GM08714 (cell line): ENCODE results near the gene BAHCC1.
A peak's percentile ranks its signal among the peaks of the same experiment; 100 is the strongest.

ENCODE experiments used
- H3K4me3 ChIP-seq: fragments of 200-500 bp; sonication (Bioruptor generic); 2 replicates; pipeline ENCODE4 v1.5.1; 2014; ENCODE audit warnings: mild to moderate bottlenecking, low read length, inconsistent platforms
- ZNF274 ChIP-seq: IDR thresholded peaks from 2 replicates; pipeline ENCODE4 v1.6.1; 2012; ENCODE audit warnings: mild to moderate bottlenecking, low read depth, low read length

BAHCC1 gene

DNA sequence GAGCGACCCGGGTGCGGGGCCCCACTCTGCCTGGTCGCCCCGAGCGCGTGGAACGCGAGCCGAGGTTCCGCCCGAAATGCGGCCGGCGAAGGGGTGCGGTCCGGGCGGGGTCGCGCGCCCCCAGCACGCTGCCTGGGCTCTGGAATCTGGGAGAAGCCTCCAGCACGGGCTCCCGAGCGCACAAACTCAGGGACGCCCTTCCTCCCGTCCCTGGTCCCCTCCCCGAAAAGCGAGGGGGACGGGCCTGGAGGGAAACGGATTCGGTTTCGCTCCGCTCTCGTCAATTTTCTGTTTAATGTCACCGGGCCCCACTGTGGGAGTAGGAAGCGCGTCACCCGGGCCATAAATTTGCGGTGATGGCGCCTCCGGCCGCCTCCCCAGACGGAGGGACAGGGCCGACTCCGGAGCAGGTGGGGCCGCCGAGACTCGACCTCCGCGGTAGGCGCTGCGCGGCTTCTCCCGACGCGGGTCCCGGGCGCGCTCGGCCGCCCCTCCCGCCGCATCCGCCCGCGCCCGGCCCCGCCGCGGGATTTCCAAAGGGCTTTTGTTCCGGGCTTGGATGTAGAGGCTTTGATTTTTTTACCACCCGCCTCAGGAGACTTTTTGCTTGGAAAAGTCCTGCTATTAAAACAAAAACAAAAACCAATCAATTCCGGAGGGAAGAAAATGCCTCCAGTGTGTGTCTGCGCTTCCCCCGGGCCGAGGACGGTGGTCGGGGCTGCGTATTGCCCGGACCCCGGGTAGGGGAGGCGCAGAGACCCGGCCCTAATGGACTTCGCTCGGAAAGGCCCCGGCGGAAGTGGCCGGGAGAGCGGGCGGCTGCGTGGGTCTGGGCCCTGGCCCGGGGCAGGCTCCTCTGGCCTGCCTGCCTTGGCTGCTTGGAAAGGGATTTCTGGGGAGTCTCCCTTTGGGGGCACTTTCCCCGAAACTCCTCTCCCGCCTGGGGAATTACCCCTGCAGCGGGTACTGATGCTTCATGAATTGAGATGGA is 7.9 kb upstream of the BAHCC1 start:
- peak overlapping the region; percentile 36; the same call in 1 of the 2 replicates for H3K4me3 ChIP-seq
- TF ChIP-seq ZNF274, result no peak

GRCh38 chr17:81388091-81388611 is 7.1 kb upstream of the BAHCC1 start:
- no peak overlapping the region for H3K4me3 ChIP-seq
- TF ChIP-seq ZNF274, result no peak

GRCh38 chr17:81388612-81389367 is 6.5 kb upstream of the BAHCC1 start:
- no peak for TF ChIP-seq ZNF274
- H3K4me3 ChIP-seq, result no peak overlapping the region

DNA sequence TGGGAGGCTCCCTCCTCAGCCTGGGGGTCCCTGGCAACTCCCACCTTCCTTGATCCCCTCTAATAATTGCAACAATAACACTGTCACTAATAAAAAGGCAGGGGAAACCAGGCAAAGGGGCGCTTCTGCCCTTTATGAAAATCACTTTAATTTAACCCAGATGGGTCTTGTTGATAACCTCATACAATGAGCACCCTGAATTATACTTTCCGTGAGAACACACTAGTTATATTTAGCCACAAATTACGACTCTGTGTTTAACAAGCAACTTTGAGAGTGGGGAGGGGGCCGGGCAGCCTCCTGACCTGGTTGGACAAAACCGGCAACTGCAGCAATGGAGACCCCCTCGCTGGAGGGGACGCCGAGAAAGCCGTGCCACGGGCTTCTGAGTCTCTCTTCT is 5.7 kb upstream of the BAHCC1 start:
- H3K4me3 ChIP-seq, result no peak overlapping the region
- no peak for TF ChIP-seq ZNF274

DNA sequence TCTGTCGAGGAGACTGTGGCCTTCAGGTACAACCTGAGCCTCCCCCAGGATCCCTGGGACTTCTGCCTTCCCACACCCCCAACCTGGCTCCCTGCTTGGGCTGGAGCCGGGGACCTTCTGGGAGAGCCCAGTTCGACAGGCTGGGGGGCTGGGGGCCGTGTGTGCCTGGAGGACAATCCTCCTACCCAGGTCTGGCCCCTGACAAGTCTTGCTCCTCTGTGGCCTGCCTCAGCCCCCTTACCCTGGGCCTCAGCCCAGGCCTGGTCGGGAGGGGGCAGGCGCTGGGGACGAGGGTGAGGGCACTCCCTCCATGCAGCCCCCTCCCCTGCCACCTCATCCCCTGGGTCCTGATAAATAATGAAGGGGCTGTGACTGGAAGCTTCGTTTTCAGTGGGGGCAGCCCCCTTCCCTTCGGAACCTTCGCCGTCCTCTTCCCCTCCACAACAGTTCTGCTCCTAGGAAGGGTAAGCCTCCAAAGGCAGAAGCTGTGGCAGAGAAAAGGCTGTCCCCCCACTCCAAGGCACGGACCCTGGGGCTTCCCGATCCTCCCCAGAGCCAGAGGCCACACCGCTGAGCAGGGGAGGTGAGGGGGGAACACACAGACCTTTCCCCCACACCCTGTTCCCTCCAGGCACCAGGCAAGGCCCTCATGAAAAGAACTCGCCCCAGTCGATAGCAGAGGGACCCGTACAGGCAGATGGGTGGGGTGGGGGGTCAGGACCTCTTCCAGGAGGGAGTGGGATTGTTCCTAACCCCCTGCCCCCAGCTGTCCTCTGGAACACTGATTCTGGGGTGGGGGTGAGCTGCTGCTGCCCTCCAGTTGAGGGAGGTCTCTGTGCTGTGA is 5.0 kb upstream of the BAHCC1 start:
- TF ChIP-seq ZNF274, result no peak
- H3K4me3 ChIP-seq, result no peak overlapping the region

DNA sequence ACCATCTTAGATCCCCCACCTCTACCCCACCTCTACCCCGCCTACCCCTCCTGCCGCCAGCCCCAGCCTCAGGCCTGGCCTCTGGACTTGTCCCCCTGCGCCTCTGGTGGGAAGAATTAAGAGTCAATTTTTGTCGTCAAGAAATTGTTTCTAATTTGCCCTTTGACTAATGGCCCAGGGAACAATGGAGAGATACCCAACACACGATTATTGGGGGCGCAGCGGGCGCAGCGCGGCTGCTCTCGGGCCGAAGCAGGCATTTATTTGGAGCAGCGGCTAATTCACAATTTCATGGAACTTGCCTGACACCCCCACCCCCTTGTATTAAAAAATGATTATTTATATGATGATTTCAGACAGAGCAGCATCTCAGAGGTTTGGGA is 4.4 kb upstream of the BAHCC1 start:
- TF ChIP-seq ZNF274, result no peak
- no peak overlapping the region for H3K4me3 ChIP-seq

DNA sequence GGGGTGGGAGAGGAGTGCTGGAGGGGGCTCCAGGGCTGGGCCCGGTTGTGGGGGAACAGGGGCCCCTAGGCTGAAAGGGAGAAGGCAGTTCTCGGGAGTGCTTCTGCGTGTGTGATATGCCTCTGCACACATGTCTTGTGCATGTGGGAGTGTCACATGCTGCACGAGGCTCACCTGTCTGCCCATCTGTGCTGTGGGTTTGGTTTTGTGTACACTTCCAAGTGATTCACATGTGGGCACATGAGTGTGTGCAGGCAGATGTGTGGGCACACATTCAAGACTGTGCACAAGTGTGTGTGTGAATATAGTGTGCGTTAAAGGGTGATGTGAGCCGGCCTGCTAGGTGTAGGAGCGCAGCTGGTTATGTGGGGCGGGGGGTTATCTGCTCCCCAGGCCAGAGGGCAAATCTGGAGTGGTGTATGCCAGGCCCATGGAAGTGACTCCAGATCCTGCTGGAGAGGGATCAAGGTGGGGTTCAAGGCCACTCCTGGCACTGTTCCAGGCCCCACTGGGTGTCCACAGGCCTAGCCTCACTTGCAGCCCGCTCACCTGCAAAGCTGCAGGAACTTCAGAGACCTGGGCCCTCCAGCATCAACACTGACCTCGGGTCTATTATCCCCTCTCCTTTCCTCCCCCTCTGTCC is 3.8 kb upstream of the BAHCC1 start:
- no peak for TF ChIP-seq ZNF274
- H3K4me3 ChIP-seq, result no peak overlapping the region

DNA sequence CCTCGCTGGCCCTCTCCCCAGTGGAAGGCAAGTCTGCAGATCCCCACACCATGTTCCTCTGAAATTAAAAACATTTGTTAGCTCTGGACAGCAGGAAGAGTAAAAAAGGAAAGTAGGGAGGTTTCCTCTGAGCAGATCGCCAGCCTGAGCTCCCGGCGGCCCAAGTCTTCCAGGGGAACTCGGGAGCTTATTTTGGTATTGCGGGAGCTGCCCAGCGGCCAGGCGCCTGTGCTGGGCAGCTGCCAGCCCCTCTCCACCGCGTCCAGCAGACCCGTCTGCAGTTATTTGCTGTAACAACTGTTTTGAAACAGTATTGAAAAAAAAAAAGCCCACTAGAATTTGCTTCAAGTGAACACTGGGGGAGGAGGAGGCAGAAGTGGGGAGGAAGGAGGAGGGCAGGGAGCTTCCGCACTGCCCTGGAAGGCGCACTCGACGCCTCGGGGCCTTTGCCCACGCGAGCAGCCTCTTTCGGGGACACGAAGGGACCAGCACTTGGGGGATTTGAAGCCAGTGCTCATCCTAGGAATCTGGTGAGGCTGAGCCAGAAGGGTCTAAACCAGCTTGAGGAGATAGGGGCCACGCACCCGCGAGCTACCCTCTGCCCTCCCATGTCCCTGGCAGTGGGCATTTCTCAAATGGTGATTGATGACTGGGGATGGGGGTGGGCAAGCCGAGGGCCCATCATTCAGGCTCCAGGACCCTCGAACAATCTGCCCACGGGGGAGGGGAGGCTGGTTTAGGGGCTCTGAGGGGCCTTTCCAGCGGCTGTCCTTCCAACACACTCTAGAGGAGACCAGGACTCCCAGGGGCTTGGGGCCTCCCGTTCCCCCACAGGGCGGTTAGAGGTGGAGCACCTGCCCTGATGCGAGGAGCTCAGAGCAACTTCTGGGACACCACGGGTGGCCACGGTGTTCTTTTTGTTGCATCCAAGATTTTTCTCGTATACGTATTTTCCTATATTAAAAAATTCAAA is 3.0 kb upstream of the BAHCC1 start:
- H3K4me3 ChIP-seq, result no peak overlapping the region
- TF ChIP-seq ZNF274, result no peak

DNA sequence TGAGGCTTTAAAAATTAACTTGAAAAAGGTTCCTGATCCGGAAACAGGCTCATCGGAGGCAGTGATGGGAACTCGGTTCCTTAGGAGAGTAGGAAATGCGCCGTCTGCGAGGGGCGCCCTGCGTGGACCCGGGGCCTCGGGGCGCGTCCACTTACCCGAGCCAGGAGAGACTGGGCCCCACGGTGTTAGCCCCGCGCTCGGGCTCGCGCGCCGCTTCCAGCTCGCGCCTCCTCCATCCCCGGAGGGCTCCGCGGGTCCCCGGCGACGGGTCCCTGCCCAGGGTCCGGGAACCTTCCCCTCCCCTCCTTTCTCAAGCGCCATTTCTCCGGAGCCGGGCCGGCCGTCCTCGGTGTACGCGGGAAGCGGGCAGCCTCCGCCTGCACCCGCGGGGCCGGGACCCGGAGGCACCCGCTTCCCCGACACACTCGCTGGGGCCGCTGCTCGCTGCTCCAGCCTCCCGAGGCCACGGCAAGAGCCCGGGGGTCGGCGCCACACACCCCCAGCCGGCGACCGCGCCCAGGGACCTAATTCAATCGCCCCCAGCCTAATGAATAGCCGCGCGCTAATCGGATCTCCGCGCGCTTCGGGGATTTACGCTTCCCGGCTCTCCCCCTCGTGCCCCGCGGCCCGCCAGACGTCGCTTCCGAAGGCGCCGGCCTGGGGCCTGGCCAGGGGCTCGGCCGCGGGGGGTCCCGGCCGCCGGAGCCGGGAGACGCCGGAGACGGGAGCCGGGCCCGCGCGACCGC is 2.2 kb upstream of the BAHCC1 start:
- H3K4me3 ChIP-seq, result peak overlapping the region; percentile 46; the same call in 1 of the 2 replicates
- no peak for TF ChIP-seq ZNF274

DNA sequence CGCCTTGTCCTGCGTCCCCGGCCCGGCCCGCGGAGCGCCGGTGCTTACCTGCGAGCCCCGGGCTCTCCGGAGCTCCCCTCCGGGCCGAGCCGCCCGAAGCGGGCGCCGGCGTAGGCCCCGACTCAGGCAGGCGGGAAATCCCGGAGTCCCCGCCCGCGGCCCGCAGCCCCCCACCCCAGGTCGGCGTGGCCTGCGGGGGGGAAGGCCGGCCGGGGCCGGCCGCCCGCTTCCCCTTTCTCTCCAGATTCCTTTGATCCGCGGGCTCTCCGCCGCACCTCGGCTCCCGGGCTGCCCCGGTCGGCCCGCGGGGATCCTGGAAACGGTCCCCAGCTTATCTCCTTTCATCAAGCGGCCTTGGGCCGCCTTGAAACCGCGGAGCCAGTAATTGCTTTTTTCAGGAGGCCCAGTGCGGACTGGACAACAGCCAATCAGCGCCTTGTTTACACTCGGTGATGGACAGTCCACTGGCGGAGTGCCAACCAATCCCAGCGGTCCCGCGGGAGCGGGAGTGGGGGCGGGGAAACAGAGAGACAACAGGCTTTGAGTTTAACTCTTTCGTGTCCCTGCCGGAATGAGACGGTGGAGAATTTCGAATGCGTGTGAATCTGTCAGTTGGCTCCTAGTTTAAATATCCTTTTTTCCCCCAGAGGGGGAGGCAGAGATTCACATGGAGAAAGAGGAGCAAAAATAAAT is 1.4 kb upstream of the BAHCC1 start:
- H3K4me3 ChIP-seq, result peak overlapping the region; percentile 46
- TF ChIP-seq ZNF274, result no peak

DNA sequence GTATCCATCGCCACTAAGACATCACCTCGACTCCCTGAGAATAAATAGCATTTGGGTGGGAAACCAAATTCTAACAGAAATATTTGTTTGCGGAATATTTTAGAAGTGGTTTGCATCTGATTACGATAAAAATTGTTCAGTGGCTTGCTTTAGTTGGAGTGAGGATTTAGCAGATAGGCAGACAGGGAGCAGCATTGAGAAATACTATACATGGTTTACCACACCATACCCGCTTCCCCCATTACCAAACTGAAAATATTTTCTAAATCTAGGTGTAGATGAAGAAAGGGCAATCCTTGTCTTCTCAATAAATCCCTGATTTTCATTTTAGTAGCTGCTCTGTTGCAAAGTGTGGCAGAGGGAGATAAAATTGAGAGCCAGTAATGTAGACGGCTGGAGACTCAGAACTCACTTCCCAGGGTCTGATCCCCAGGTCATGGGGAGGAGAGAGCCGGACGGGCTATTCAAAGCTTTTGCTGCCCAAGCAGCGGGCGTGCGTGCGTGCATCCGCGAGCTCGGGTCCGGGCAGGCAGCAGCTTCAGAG is 808 bp upstream of the BAHCC1 start:
- H3K4me3 ChIP-seq, result no peak overlapping the region

More for the DNA sequence above, 808 bp upstream of the BAHCC1 start:
- TF ChIP-seq ZNF274, result no peak
